ENCODE data around the gene FNBP1.
A peak's percentile ranks its signal among the peaks of the same experiment; 100 is the strongest.
"Not testable (repeated sequence)": the region's sequence is repeated elsewhere in the genome, so short reads cannot be mapped to it uniquely, and the experiment has no call there.

FNBP1 gene

DNA sequence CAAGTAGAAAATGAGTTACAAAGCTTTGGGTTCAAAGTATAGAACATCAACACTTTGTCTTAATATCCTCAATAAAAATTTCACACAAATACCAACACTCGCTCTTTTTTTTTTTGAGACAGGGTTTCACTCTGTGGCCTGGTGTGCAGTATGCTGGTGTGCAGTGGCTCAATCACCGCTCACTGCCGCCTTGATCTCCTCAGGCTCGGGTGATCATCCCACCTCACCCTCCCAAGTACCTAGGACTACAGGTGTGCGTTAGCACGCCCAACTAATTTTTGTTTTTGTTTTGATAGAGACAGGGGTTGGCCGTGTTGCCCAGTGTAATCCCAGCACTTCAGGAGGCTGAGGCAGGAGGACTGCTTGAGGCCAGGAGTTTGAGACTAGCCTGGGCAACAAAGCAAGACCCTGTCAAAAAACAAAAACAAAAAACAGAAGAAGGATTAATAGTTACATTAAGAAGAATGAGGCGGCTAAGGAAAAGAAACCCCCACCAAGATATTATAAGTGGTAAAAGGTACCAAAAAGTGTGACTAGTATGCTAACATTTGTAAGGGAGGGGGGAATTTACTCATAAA is 20.3 kb downstream of the FNBP1 start:
- H3K4me3 ChIP-seq (ENCODE audit: low read depth, low read length) = peak overlapping the region; percentile 1; the same call in 1 of the 2 replicates

GRCh38 chr9:130021842-130022241 is 21.1 kb downstream of the FNBP1 start:
- not testable (repeated sequence) for DNase-seq (ENCODE audit: low read depth); H3K4me3 ChIP-seq (ENCODE audit: low read depth, low read length)

More for the DNA sequence above, 20.3 kb downstream of the FNBP1 start:
- TF ChIP-seq CTCF (IDR thresholded peaks at IDR 0.05; ENCODE audit: low read depth, low read length, missing control alignments) = no peak
- no peak for DNase-seq (ENCODE audit: low read depth)

DNA sequence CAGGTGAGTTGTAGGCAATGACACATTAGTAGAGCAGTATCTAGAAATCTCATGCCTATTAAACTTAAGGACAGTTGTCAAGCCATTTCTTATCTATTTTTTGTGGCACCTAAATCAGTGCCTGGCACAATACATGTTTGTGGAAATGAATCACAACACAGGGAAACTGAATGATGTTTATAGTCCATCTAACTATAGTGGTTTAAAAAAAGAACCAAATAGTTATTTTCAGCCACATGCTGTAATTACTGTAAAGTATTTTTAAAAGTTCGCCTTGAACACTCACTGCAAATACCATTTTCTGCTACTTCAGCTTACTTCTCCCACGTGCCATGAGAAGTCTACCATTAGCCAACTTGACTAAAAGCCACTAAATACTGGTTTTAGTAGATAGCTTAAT is 21.9 kb downstream of the FNBP1 start:
- no peak overlapping the region; the same call in 1 of the 2 replicates for H3K4me3 ChIP-seq (ENCODE audit: low read depth, low read length)
- TF ChIP-seq CTCF (IDR thresholded peaks at IDR 0.05; ENCODE audit: low read depth, low read length, missing control alignments) = no peak

GRCh38 chr9:130020618-130021017 is 22.4 kb downstream of the FNBP1 start:
- no peak for TF ChIP-seq CTCF (IDR thresholded peaks at IDR 0.05; ENCODE audit: low read depth, low read length, missing control alignments)
- peak overlapping the region; percentile 29; the same call in 1 of the 2 replicates for H3K4me3 ChIP-seq (ENCODE audit: low read depth, low read length)
- DNase-seq (ENCODE audit: low read depth) = no peak

More for the DNA sequence above, 21.9 kb downstream of the FNBP1 start:
- no peak for DNase-seq (ENCODE audit: low read depth)

DNA sequence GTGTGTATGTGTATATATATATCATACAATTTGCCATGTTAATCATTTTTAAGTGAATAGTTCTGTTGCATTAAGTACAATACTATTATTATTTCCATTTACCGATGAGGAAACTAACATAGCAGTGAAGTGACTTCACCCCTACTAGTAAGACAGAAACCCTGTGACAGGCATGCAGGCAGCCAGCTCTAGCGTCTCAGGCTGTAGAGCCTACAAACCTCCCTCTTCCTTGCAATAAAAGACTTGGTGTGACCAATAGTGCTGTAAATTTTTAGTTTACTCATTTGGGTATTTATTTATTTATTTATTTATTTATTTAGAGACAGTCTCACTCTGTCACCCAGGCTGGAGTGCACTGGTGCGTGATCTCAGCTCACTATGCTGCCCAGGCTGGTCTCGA is 24.7 kb downstream of the FNBP1 start:
- no peak for DNase-seq (ENCODE audit: low read depth)
- H3K4me3 ChIP-seq (ENCODE audit: low read depth, low read length) = no peak overlapping the region; the same call in 1 of the 2 replicates
- TF ChIP-seq CTCF (IDR thresholded peaks at IDR 0.05; ENCODE audit: low read depth, low read length, missing control alignments) = no peak

GRCh38 chr9:130017510-130017909 is 25.5 kb downstream of the FNBP1 start:
- not testable (repeated sequence) for DNase-seq (ENCODE audit: low read depth); H3K4me3 ChIP-seq (ENCODE audit: low read depth, low read length)

- no peak overlapping the region for H3K4me3 ChIP-seq (ENCODE audit: low read depth, low read length)
- TF ChIP-seq CTCF (IDR thresholded peaks at IDR 0.05; ENCODE audit: low read depth, low read length, missing control alignments) = no peak
- no peak for DNase-seq (ENCODE audit: low read depth)
Observed at GRCh38 chr9:130017076-130017475, 25.9 kb downstream of the FNBP1 start.

DNA sequence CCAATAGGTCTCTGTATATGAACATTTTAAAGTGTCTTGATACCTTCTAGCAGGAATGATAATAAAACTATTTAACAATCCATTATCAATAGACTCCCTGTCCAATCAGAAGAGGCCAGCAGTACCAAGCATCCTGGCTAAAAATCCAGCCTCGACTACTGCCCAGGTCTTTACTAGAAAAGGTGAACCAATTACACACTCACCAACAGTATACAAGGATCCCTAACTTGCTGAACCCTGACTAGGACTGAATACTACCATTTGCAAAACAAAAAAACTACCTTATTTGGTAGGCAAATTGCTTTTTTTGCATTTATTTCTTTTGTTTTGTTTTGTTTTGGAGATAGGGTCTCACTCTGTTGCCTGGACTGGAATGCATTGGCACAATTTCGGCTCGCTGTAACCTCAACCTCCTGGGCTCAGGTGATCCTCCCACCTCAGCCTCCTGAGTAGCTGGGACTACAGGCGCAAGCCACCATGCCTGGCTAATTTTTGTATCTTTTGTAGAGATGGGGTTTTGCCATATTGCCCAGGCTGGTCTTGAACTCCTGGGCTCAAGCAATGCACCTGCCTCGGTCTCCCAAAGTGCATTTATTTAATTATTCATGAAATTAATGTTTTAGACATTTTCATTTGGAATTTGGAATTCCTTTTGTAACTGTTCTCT is 27.5 kb downstream of the FNBP1 start:
- H3K4me3 ChIP-seq (ENCODE audit: low read depth, low read length) = no peak overlapping the region
- no peak for TF ChIP-seq CTCF (IDR thresholded peaks at IDR 0.05; ENCODE audit: low read depth, low read length, missing control alignments)
- DNase-seq (ENCODE audit: low read depth) = no peak

All from GM12864 (cell line).